ENCODE data around the gene TBC1D25. TPM values are rescaled to one million over a fixed set of nuclear protein-coding genes. Genes with fewer than 3 reads are reported as not detected.

The TBC1D25 gene
- total RNA-seq = 16.3 TPM
- polyA plus RNA-seq (ENCODE audit: insufficient read depth, low read depth, low replicate concordance) = 6.0 TPM
- long read RNA-seq, donor 1, full-length matches to known transcripts = 5 of 5 reads
- long read RNA-seq, donor 1, partial matches to known transcripts = 0 of 5 reads
- long read RNA-seq, donor 1, other reads (novel, unspliced or antisense) = 0 of 5 reads
- long read RNA-seq, donor 2, full-length matches to known transcripts = 3 of 3 reads
- long read RNA-seq, donor 2, partial matches to known transcripts = 0 of 3 reads
- long read RNA-seq, donor 2, other reads (novel, unspliced or antisense) = 0 of 3 reads
- long read RNA-seq, donor 3, full-length matches to known transcripts = 4 of 4 reads
- long read RNA-seq, donor 3, partial matches to known transcripts = 0 of 4 reads
- long read RNA-seq, donor 3, other reads (novel, unspliced or antisense) = 0 of 4 reads
- long read RNA-seq, donor 4, full-length matches to known transcripts = 6 of 6 reads
- long read RNA-seq, donor 4, partial matches to known transcripts = 0 of 6 reads
- long read RNA-seq, donor 4, other reads (novel, unspliced or antisense) = 0 of 6 reads
- long read RNA-seq, donor 5 = 0 reads
- long read RNA-seq, donor 6, full-length matches to known transcripts = 1 of 1 reads
- long read RNA-seq, donor 6, partial matches to known transcripts = 0 of 1 reads
- long read RNA-seq, donor 6, other reads (novel, unspliced or antisense) = 0 of 1 reads
- long read RNA-seq, donor 7, full-length matches to known transcripts = 3 of 13 reads
- long read RNA-seq, donor 7, partial matches to known transcripts = 2 of 13 reads
- long read RNA-seq, donor 7, other reads (novel, unspliced or antisense) = 8 of 13 reads
- long read RNA-seq, donor 8, full-length matches to known transcripts = 4 of 4 reads
- long read RNA-seq, donor 8, partial matches to known transcripts = 0 of 4 reads
- long read RNA-seq, donor 8, other reads (novel, unspliced or antisense) = 0 of 4 reads
- long read RNA-seq, donor 9 = 0 reads
- long read RNA-seq, donor 10, full-length matches to known transcripts = 3 of 3 reads
- long read RNA-seq, donor 10, partial matches to known transcripts = 0 of 3 reads
- long read RNA-seq, donor 10, other reads (novel, unspliced or antisense) = 0 of 3 reads

- H3K4me1 ChIP-seq (ENCODE audit: control insufficient read depth in 2 of 3, insufficient read depth in 2 of 3, low read depth in 1 of 3, low read length in 3 of 3) = peaks cover 2 to 6% (median 5%) of the 10 kb centered on the region in 3 donors
- H3K27ac ChIP-seq (ENCODE audit: low read depth in 2 of 2, low read length in 2 of 2) = peak within 1 kb of the TSS; percentile 88
- FAIRE-seq = peak; percentile 91
- DNase-seq = peak; percentile 97 to 99 (median 98)
- intact Hi-C loops (cut with DNase I) = no loop called here
- H3K36me3 ChIP-seq (ENCODE audit: control insufficient read depth in 2 of 3, insufficient read depth in 3 of 3, low read length in 3 of 3) = no peaks in the 10 kb centered on the region
- no peaks in the 10 kb centered on the region for H3K9me3 ChIP-seq (ENCODE audit: control insufficient read depth in 2 of 3, insufficient read depth in 1 of 3, low read length in 3 of 3)
- peak within 1 kb of the TSS; percentile 22 to 65 (median 55) for H3K9ac ChIP-seq (ENCODE audit: low read length in 3 of 3)
- peak; percentile 4 for TF ChIP-seq CTCF (IDR thresholded peaks at IDR 0.05; ENCODE audit: borderline replicate concordance, extremely low read depth, insufficient read depth)
- H3K27me3 ChIP-seq (ENCODE audit: control insufficient read depth, insufficient read depth, low read length) = no peaks in the 10 kb centered on the region
- peak within 1 kb of the TSS; percentile 62 to 76 (median 73) for H3K4me3 ChIP-seq (ENCODE audit: low read length in 3 of 3)
Measured at GRCh38 chrX:48539345-48540027, at the start of gene TBC1D25. TBC1D25 (plus strand) TSS chrX:48539714; CDS start chrX:48539798, 84 bp downstream.

- no peak for TF ChIP-seq CTCF (IDR thresholded peaks at IDR 0.05; ENCODE audit: borderline replicate concordance, extremely low read depth, insufficient read depth)
- Histone ChIP-seq H3K9ac (ENCODE audit: low read length in 3 of 3) (no peak overlapping the region), H3K4me1 (ENCODE audit: control insufficient read depth in 2 of 3, insufficient read depth in 2 of 3, low read depth in 1 of 3, low read length in 3 of 3) (no peaks in the 10 kb centered on the region), H3K9me3 (ENCODE audit: control insufficient read depth in 2 of 3, insufficient read depth in 1 of 3, low read length in 3 of 3) (no peaks in the 10 kb centered on the region), H3K36me3 (ENCODE audit: control insufficient read depth in 2 of 3, insufficient read depth in 3 of 3, low read length in 3 of 3) (no peaks in the 10 kb centered on the region), H3K4me3 (ENCODE audit: low read length in 3 of 3) (no peak overlapping the region), H3K27me3 (ENCODE audit: control insufficient read depth, insufficient read depth, low read length) (no peaks in the 10 kb centered on the region), H3K27ac (ENCODE audit: low read depth in 2 of 2, low read length in 2 of 2) (no peak overlapping the region)
- FAIRE-seq (no peak), DNase-seq (no peak)
- intact Hi-C loops (cut with DNase I) = no loop called here
Measured at GRCh38 chrX:48489892-48490291, 49.6 kb upstream of the TBC1D25 start.

GRCh38 chrX:48490661-48491060, 48.9 kb upstream of the TBC1D25 start:
- H3K9ac ChIP-seq (ENCODE audit: low read length in 3 of 3) = no peak overlapping the region
- DNase-seq (peak in 1 of 5 donors; percentile 9), FAIRE-seq (no peak)
- no peaks in the 10 kb centered on the region for H3K27me3 ChIP-seq (ENCODE audit: control insufficient read depth, insufficient read depth, low read length)
- H3K4me1 ChIP-seq (ENCODE audit: control insufficient read depth in 2 of 3, insufficient read depth in 2 of 3, low read depth in 1 of 3, low read length in 3 of 3) = no peaks in the 10 kb centered on the region
- no peak overlapping the region for H3K27ac ChIP-seq (ENCODE audit: low read depth in 2 of 2, low read length in 2 of 2)
- H3K36me3 ChIP-seq (ENCODE audit: control insufficient read depth in 2 of 3, insufficient read depth in 3 of 3, low read length in 3 of 3) = no peaks in the 10 kb centered on the region
- TF ChIP-seq CTCF (IDR thresholded peaks at IDR 0.05; ENCODE audit: borderline replicate concordance, extremely low read depth, insufficient read depth) = no peak
- H3K9me3 ChIP-seq (ENCODE audit: control insufficient read depth in 2 of 3, insufficient read depth in 1 of 3, low read length in 3 of 3) = no peaks in the 10 kb centered on the region
- intact Hi-C loops (cut with DNase I) = no loop called here
- no peak overlapping the region for H3K4me3 ChIP-seq (ENCODE audit: low read length in 3 of 3)
